ENCODE data around the gene MRC2. TPM values are rescaled to one million over a fixed set of nuclear protein-coding genes. Genes with fewer than 3 reads are reported as not detected.
"Not testable (repeated sequence)": the region's sequence is repeated elsewhere in the genome, so short reads cannot be mapped to it uniquely, and the experiment has no call there.

The MRC2 gene
- total RNA-seq, 1 donor from 2014 or later, result 30.7 TPM

GRCh38 chr17:62587554-62587953 is 39.9 kb upstream of the MRC2 start:
- Mint-ChIP-seq H3K4me3 (no peak overlapping the region), H3K4me1 (no peaks in the 10 kb centered on the region), H3K36me3 (ENCODE audit: low read depth) (peaks cover 8% of the 10 kb centered on the region), H3K27me3 (ENCODE audit: low read depth) (no peaks in the 10 kb centered on the region), H3K27ac (ENCODE audit: unreplicated experiment) (no peak overlapping the region), H3K9me3 (no peaks in the 10 kb centered on the region)
- TF ChIP-seq, protein P1, sequence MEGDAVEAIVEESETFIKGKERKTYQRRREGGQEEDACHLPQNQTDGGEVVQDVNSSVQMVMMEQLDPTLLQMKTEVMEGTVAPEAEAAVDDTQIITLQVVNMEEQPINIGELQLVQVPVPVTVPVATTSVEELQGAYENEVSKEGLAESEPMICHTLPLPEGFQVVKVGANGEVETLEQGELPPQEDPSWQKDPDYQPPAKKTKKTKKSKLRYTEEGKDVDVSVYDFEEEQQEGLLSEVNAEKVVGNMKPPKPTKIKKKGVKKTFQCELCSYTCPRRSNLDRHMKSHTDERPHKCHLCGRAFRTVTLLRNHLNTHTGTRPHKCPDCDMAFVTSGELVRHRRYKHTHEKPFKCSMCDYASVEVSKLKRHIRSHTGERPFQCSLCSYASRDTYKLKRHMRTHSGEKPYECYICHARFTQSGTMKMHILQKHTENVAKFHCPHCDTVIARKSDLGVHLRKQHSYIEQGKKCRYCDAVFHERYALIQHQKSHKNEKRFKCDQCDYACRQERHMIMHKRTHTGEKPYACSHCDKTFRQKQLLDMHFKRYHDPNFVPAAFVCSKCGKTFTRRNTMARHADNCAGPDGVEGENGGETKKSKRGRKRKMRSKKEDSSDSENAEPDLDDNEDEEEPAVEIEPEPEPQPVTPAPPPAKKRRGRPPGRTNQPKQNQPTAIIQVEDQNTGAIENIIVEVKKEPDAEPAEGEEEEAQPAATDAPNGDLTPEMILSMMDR (conservative IDR thresholded peaks at IDR 0.05), result no peak
- no peak for DNase-seq (ENCODE audit: low read depth, low spot score)

DNA sequence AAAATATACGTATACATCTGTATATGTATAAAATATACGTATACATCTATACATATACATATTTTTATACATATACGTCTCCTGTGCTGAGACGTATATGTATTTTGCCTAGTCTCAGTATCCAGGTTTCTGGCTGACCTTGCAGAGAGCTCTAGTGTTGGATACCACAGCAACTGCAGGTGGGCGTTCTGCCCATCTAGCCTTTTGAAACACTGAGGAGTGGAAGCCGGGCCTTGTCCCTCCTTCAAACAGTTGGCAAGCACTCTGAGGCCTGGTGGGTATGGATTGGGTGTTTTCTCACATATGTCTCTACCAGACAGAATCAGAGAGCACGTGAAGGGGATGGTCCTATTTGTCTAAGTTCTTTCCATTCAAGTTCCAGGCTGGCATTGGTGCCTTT is 39.4 kb upstream of the MRC2 start:
- H3K4me1 Mint-ChIP-seq, result no peaks in the 10 kb centered on the region
- H3K9me3 Mint-ChIP-seq, result no peaks in the 10 kb centered on the region
- DNase-seq (ENCODE audit: low read depth, low spot score), result no peak
- H3K27ac Mint-ChIP-seq (ENCODE audit: unreplicated experiment), result no peak overlapping the region
- TF ChIP-seq, protein P1 (conservative IDR thresholded peaks at IDR 0.05), result no peak
- peaks cover 11% of the 10 kb centered on the region for H3K36me3 Mint-ChIP-seq (ENCODE audit: low read depth)
- H3K4me3 Mint-ChIP-seq, result no peak overlapping the region
- H3K27me3 Mint-ChIP-seq (ENCODE audit: low read depth), result no peaks in the 10 kb centered on the region

- TF ChIP-seq, protein P1 (conservative IDR thresholded peaks at IDR 0.05), result no peak
These were observed 36.1 kb upstream of the MRC2 start for GRCh38 chr17:62591333-62591732.

GRCh38 chr17:62591822-62592221 is 35.6 kb upstream of the MRC2 start:
- not testable (repeated sequence) for H3K4me3 Mint-ChIP-seq; H3K4me1 Mint-ChIP-seq; H3K27me3 Mint-ChIP-seq (ENCODE audit: low read depth); H3K9me3 Mint-ChIP-seq; H3K27ac Mint-ChIP-seq (ENCODE audit: unreplicated experiment); DNase-seq (ENCODE audit: low read depth, low spot score)
- peaks cover 27% of the 10 kb centered on the region for H3K36me3 Mint-ChIP-seq (ENCODE audit: low read depth)

More at GRCh38 chr17:62591333-62591732, 36.1 kb upstream of the MRC2 start:
- Mint-ChIP-seq H3K4me3 (no peak overlapping the region), H3K27me3 (ENCODE audit: low read depth) (no peaks in the 10 kb centered on the region), H3K36me3 (ENCODE audit: low read depth) (peaks cover 22% of the 10 kb centered on the region), H3K4me1 (no peaks in the 10 kb centered on the region), H3K9me3 (peaks cover 2% of the 10 kb centered on the region), H3K27ac (ENCODE audit: unreplicated experiment) (no peak overlapping the region)
- no peak for DNase-seq (ENCODE audit: low read depth, low spot score)

DNA sequence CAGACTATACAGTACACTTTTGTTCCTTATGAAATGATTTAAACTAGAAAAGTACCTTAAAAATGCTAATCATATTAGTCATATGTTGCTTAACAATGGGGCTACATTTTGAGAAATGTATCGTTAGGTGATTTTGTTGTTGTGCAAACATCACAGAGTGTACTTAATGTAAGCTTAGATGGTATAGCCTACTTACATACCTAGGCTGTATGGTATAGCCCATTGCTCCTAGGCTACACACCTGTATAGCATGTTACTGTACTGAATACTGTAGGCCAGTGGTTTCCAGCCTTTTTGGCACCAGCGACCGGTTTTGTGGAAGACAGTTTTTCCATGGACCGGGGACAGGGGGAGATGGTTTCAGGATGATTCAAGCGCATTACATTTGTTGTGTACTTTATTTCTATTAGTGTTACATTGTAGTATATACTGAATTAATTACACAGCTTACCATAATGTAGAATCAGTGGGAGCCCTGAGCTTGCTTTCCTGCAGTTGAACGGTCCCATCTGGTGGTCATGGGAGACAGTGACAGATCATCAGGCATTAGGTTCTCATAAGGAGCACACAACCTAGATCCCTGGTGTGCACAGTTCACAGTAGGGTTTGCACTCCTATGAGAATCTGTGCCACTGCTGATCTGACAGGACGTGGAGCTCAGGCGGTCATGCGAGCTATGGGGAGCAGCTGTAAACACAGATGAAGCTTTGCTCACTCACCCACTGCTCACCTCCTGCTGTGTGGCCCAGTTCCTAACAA is 35.0 kb upstream of the MRC2 start:
- H3K27ac Mint-ChIP-seq (ENCODE audit: unreplicated experiment), result no peak overlapping the region
- no peak overlapping the region for H3K4me3 Mint-ChIP-seq
- H3K9me3 Mint-ChIP-seq, result peaks cover 7% of the 10 kb centered on the region
- TF ChIP-seq, protein P1 (conservative IDR thresholded peaks at IDR 0.05), result no peak
- H3K36me3 Mint-ChIP-seq (ENCODE audit: low read depth), result peaks cover 34% of the 10 kb centered on the region
- H3K27me3 Mint-ChIP-seq (ENCODE audit: low read depth), result no peaks in the 10 kb centered on the region
- H3K4me1 Mint-ChIP-seq, result no peaks in the 10 kb centered on the region
- DNase-seq (ENCODE audit: low read depth, low spot score), result no peak

DNA sequence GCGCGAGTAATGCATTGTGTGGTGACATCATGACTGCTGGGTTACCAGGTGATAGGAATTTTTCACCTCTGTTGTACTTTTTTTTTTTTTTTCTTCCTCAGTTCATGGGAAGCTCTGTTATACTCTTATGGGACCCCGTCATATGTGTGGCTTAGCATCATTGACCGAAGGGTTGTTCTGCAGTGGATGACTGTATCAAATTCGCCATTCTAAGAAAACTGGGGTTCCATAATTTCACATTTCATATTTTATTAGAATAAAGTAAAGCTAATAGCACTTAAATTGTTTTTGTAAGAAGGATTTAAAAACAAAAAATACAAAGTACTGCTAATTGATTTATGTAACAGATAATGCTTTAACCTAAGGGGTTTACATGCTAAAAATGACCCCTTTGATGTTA is 32.0 kb upstream of the MRC2 start:
- H3K4me1 Mint-ChIP-seq, result no peaks in the 10 kb centered on the region
- H3K9me3 Mint-ChIP-seq, result peaks cover 7% of the 10 kb centered on the region
- TF ChIP-seq, protein P1 (conservative IDR thresholded peaks at IDR 0.05), result no peak
- H3K27ac Mint-ChIP-seq (ENCODE audit: unreplicated experiment), result no peak overlapping the region
- no peaks in the 10 kb centered on the region for H3K27me3 Mint-ChIP-seq (ENCODE audit: low read depth)
- no peak for DNase-seq (ENCODE audit: low read depth, low spot score)
- peaks cover 41% of the 10 kb centered on the region for H3K36me3 Mint-ChIP-seq (ENCODE audit: low read depth)
- H3K4me3 Mint-ChIP-seq, result no peak overlapping the region
